GM18867 (cell line): Measurements from ENCODE around the gene KCNA10.

Source experiments
- ATAC-seq: cut with Tn5 transposase; IDR thresholded peaks from one replicate; pipeline ENCODE4 v1.9.1; 2021; ENCODE audit warnings: mild to moderate bottlenecking, moderate library complexity; ENCODE audit not compliant: unreplicated experiment

Gene KCNA10

GRCh38 chr1:110480356-110481096 is 38.4 kb downstream of the KCNA10 start:
- no peak for ATAC-seq

DNA sequence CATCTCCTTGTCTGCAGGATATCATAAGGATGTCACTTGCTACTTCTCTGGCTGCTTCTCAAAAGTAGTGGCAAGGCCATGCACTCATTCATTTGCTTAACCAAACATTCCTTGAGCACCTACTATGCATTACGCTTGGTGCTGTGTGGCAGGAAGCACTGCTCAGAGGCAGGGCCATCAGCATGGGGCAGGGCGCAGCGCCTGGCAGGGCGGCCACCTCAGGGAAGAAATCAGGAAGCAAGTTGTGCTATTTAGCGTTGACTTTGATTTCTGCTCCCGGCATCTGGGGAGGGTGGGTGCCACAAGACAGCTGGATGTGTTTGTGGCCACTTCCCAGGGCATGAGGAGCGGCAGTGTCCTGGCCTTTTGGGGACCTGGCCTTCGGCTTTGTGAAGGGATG is 40.1 kb downstream of the KCNA10 start:
- ATAC-seq = no peak

DNA sequence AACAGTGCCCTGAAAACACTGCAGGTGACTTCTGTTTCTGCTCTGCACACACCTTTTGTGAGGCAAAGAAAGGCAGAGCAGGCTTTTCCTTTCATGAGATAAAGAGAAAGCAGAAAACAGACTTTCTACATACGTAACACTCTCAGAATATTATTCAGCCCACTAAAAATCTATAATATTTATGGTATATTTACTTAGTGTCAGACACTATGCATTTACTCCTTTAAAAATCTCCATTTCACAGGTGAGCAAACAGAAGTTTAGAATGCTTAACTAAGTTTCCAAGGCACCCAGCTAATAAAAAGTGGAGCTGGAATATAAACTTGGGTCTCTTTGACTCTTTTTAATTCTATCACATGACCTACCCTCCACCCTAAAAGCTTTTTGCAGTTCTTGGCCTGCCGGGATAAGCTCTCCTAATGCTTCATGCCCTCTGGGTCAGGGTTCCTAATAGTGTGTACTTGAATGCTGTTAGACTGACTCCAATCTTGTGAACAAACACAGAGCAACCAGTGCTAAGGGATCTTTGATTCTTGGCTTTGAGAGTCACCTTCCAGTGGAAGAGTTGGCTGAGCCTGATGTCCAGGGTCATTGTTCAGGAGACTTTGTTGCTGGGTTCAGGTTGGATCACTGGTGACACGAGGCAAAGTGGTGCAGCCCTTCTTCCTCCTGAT is 40.9 kb downstream of the KCNA10 start:
- ATAC-seq = no peak

DNA sequence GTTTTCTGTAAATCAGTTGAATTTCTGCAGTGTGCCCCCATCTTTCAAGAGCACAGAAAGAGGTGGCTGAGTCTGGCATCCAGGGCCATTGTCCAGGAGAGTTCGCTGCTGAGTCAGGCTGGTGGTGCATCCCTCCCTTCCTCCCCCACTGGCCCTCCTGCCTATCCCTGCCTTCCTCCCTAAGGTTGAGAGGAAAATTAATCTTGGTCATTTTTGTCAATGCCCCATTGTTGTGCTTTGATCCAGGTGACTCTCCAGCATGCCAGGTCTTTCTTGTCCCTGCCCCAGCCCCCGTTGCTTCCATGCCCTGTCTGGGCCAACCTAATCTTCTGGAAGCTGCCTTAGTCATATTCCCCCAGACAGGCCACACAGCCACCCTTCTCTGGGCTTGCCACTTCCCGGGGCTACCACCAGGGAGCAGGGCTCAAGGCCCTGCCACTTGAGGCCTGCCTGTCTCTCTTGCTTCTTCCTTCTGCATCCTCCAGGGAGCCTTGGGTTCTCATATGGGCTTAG is 41.5 kb downstream of the KCNA10 start:
- no peak for ATAC-seq

DNA sequence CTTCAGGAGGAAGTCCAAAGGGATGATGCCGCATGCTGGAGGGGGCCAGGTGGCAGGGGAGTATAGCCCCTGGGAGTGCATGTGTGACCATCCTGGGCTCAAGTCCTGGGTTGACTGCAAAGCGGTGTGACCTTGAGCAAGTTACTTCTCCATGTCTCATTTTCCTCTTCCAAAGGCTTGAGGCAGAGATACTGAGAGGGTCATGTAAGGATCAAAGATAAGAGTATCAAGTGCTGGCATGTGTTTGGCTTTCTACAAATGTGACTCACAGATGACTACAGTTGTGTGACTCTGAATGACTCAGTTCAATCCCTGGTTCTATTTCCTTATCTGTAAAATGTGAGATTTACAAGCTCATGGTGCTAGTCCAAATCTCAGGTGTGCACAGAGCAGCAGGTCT is 41.9 kb downstream of the KCNA10 start:
- ATAC-seq = no peak

- ATAC-seq = no peak
Measured at GRCh38 chr1:110476028-110476765, 42.8 kb downstream of the KCNA10 start.

GRCh38 chr1:110475362-110476027 is 43.5 kb downstream of the KCNA10 start:
- no peak for ATAC-seq

- ATAC-seq = no peak
Measured at GRCh38 chr1:110474444-110474843, 44.5 kb downstream of the KCNA10 start.

GRCh38 chr1:110472546-110472945 is 46.4 kb downstream of the KCNA10 start:
- ATAC-seq = no peak

GRCh38 chr1:110471131-110471530 is 47.8 kb downstream of the KCNA10 start:
- no peak for ATAC-seq
